H1 (cell line): ENCODE measurements around the gene CAMSAP1.

ENCODE experiments used
- ATF3 ChIP-seq: IDR thresholded peaks from 2 replicates; pipeline ENCODE4 v1.6.1; 2011; ENCODE audit warnings: low read depth, mild to moderate bottlenecking, low read length; ENCODE audit not compliant: insufficient read depth
- CREB1 ChIP-seq: IDR thresholded peaks from 2 replicates; pipeline ENCODE4 v1.6.1; 2012; ENCODE audit warnings: inconsistent platforms
- CTCF ChIP-seq, 3 experiments: IDR thresholded peaks; 1 replicate in 2 of 3; 2 replicates in 1 of 3; pipeline versions ENCODE4 v1.5.1 to v1.6.1; 2011; ENCODE audit warnings: low read length in 3 of 3, mild to moderate bottlenecking in 3 of 3, inconsistent platforms in 2 of 3, low read depth in 1 of 3, moderate library complexity in 1 of 3; ENCODE audit not compliant: insufficient read depth in 1 of 3; ENCODE audit errors: control extremely low read depth in 1 of 3
- EP300 ChIP-seq, 2 experiments: IDR thresholded peaks; 1 replicate in 1 of 2; 2 replicates in 1 of 2; pipeline ENCODE4 v1.6.1; 2011 to 2012; ENCODE audit warnings: low read depth in 2 of 2, low read length in 2 of 2, mild to moderate bottlenecking in 2 of 2, borderline replicate concordance in 1 of 2, inconsistent platforms in 1 of 2, moderate library complexity in 1 of 2
- JUN ChIP-seq: IDR thresholded peaks from 2 replicates; pipeline ENCODE4 v1.6.1; 2011; ENCODE audit warnings: low read depth, mild to moderate bottlenecking, improper control_type of control experiment, low read length
- KDM1A ChIP-seq: fragments of 200-600, 300-600 bp; sonication (generic); IDR thresholded peaks from 2 replicates; pipeline ENCODE4 v1.7.1; 2016; ENCODE audit warnings: mild to moderate bottlenecking, low read length, borderline replicate concordance
- MAFK ChIP-seq: IDR thresholded peaks from 2 replicates; pipeline ENCODE4 v1.6.1; 2012; ENCODE audit warnings: low read depth, mild to moderate bottlenecking, improper control_type of control experiment, low read length
- MAX ChIP-seq: IDR thresholded peaks from 2 replicates; pipeline ENCODE4 v1.6.1; 2012; ENCODE audit warnings: inconsistent platforms
- NANOG ChIP-seq: IDR thresholded peaks from 2 replicates; pipeline ENCODE4 v1.6.1; 2011; ENCODE audit warnings: low read length, low read depth, mild to moderate bottlenecking, inconsistent platforms; ENCODE audit not compliant: insufficient read depth, poor library complexity, severe bottlenecking
- POLR2A ChIP-seq, 2 experiments: IDR thresholded peaks; 1 replicate in 1 of 2; 2 replicates in 1 of 2; pipeline ENCODE4 v1.6.1; 2011; ENCODE audit warnings: low read depth in 2 of 2, low read length in 2 of 2, mild to moderate bottlenecking in 2 of 2; ENCODE audit errors: control extremely low read depth in 1 of 2

GRCh38 chr9:135774794-135775525, 132.4 kb downstream of the CAMSAP1 start:
- TF ChIP-seq JUN (no peak), NANOG (no peak), CTCF (IDR thresholded peaks at IDR 0.05; ENCODE audit: control extremely low read depth in 1 of 3, insufficient read depth in 1 of 3, low read depth in 1 of 3, low read length in 3 of 3) (no peak), MAFK (no peak), KDM1A (no peak), POLR2A (IDR thresholded peaks at IDR 0.05; ENCODE audit: control extremely low read depth in 1 of 2, low read depth in 2 of 2, low read length in 2 of 2) (no peak), MAX (no peak), CREB1 (no peak), ATF3 (no peak), EP300 (IDR thresholded peaks at IDR 0.05; ENCODE audit: borderline replicate concordance in 1 of 2, low read depth in 2 of 2, low read length in 2 of 2) (no peak)
